Measurements from ENCODE around the gene GZF1.

GZF1 gene

GRCh38 chr20:23406880-23407279 is 44.9 kb downstream of the GZF1 start:
- H3K27ac ChIP-seq (ENCODE audit: low read length): no peak overlapping the region
- H3K4me1 ChIP-seq (ENCODE audit: control insufficient read depth, insufficient read depth, low read length): no peaks in the 10 kb centered on the region
- 100% methylated on average over 1 of the region's 1 CpG for WGBS (ENCODE audit: insufficient coverage, insufficient read length)
- no peaks in the 10 kb centered on the region for H3K9me3 ChIP-seq (ENCODE audit: control insufficient read depth, insufficient read depth, low read length)
- no peak for DNase-seq (ENCODE audit: low read depth, low spot score)
- no peaks in the 10 kb centered on the region for H3K36me3 ChIP-seq (ENCODE audit: control insufficient read depth, insufficient read depth, low read length)
- no peak overlapping the region for H3K4me3 ChIP-seq (ENCODE audit: low read length)
- H3K27me3 ChIP-seq (ENCODE audit: control insufficient read depth, insufficient read depth, low read length): no peaks in the 10 kb centered on the region

GRCh38 chr20:23407781-23408464 is 45.9 kb downstream of the GZF1 start:
- no peak overlapping the region for H3K4me3 ChIP-seq (ENCODE audit: low read length)
- no peaks in the 10 kb centered on the region for H3K4me1 ChIP-seq (ENCODE audit: control insufficient read depth, insufficient read depth, low read length)
- no peaks in the 10 kb centered on the region for H3K27me3 ChIP-seq (ENCODE audit: control insufficient read depth, insufficient read depth, low read length)
- no peaks in the 10 kb centered on the region for H3K36me3 ChIP-seq (ENCODE audit: control insufficient read depth, insufficient read depth, low read length)
- no peak overlapping the region for H3K27ac ChIP-seq (ENCODE audit: low read length)
- no CpG with 5 or more reads among the region's 2 CpGs for WGBS (ENCODE audit: insufficient coverage, insufficient read length)
- DNase-seq (ENCODE audit: low read depth, low spot score): no peak
- no peaks in the 10 kb centered on the region for H3K9me3 ChIP-seq (ENCODE audit: control insufficient read depth, insufficient read depth, low read length)

- Histone ChIP-seq H3K4me3 (ENCODE audit: low read length) (no peak overlapping the region), H3K4me1 (ENCODE audit: control insufficient read depth, insufficient read depth, low read length) (no peaks in the 10 kb centered on the region), H3K36me3 (ENCODE audit: control insufficient read depth, insufficient read depth, low read length) (no peaks in the 10 kb centered on the region), H3K9me3 (ENCODE audit: control insufficient read depth, insufficient read depth, low read length) (no peaks in the 10 kb centered on the region), H3K27ac (ENCODE audit: low read length) (no peak overlapping the region), H3K27me3 (ENCODE audit: control insufficient read depth, insufficient read depth, low read length) (no peaks in the 10 kb centered on the region)
- no peak for DNase-seq (ENCODE audit: low read depth, low spot score)
- no CpG with 5 or more reads among the region's 2 CpGs for WGBS (ENCODE audit: insufficient coverage, insufficient read length)
Measured at GRCh38 chr20:23408957-23409356, 47.0 kb downstream of the GZF1 start.

- Histone ChIP-seq H3K4me3 (ENCODE audit: low read length) (no peak overlapping the region), H3K9me3 (ENCODE audit: control insufficient read depth, insufficient read depth, low read length) (no peaks in the 10 kb centered on the region), H3K27ac (ENCODE audit: low read length) (no peak overlapping the region), H3K27me3 (ENCODE audit: control insufficient read depth, insufficient read depth, low read length) (no peaks in the 10 kb centered on the region), H3K4me1 (ENCODE audit: control insufficient read depth, insufficient read depth, low read length) (no peaks in the 10 kb centered on the region), H3K36me3 (ENCODE audit: control insufficient read depth, insufficient read depth, low read length) (no peaks in the 10 kb centered on the region)
- DNase-seq (ENCODE audit: low read depth, low spot score): no peak
- no CpG with 5 or more reads among the region's 3 CpGs for WGBS (ENCODE audit: insufficient coverage, insufficient read length)
Measured at GRCh38 chr20:23409800-23410199, 47.8 kb downstream of the GZF1 start.

- Histone ChIP-seq H3K4me1 (ENCODE audit: control insufficient read depth, insufficient read depth, low read length) (no peaks in the 10 kb centered on the region), H3K9me3 (ENCODE audit: control insufficient read depth, insufficient read depth, low read length) (no peaks in the 10 kb centered on the region), H3K4me3 (ENCODE audit: low read length) (no peak overlapping the region), H3K27me3 (ENCODE audit: control insufficient read depth, insufficient read depth, low read length) (no peaks in the 10 kb centered on the region), H3K36me3 (ENCODE audit: control insufficient read depth, insufficient read depth, low read length) (no peaks in the 10 kb centered on the region), H3K27ac (ENCODE audit: low read length) (no peak overlapping the region)
- WGBS (ENCODE audit: insufficient coverage, insufficient read length): no CpG with 5 or more reads among the region's 3 CpGs
- DNase-seq (ENCODE audit: low read depth, low spot score): no peak
Measured at GRCh38 chr20:23410916-23411695, 49.1 kb downstream of the GZF1 start.

GRCh38 chr20:23412026-23412425 is 50.0 kb downstream of the GZF1 start:
- Histone ChIP-seq H3K4me1 (ENCODE audit: control insufficient read depth, insufficient read depth, low read length) (no peaks in the 10 kb centered on the region), H3K27ac (ENCODE audit: low read length) (no peak overlapping the region), H3K27me3 (ENCODE audit: control insufficient read depth, insufficient read depth, low read length) (no peaks in the 10 kb centered on the region), H3K4me3 (ENCODE audit: low read length) (no peak overlapping the region), H3K9me3 (ENCODE audit: control insufficient read depth, insufficient read depth, low read length) (no peaks in the 10 kb centered on the region), H3K36me3 (ENCODE audit: control insufficient read depth, insufficient read depth, low read length) (no peaks in the 10 kb centered on the region)
- no CpG with 5 or more reads among the region's 1 CpG for WGBS (ENCODE audit: insufficient coverage, insufficient read length)
- DNase-seq (ENCODE audit: low read depth, low spot score): no peak

GRCh38 chr20:23413862-23414422 is 52.0 kb downstream of the GZF1 start:
- WGBS (ENCODE audit: insufficient coverage, insufficient read length): no CpG with 5 or more reads among the region's 3 CpGs
- DNase-seq (ENCODE audit: low read depth, low spot score): no peak
- no peaks in the 10 kb centered on the region for H3K27me3 ChIP-seq (ENCODE audit: control insufficient read depth, insufficient read depth, low read length)

GRCh38 chr20:23414526-23415188 is 52.7 kb downstream of the GZF1 start:
- H3K4me1 ChIP-seq (ENCODE audit: control insufficient read depth, insufficient read depth, low read length): no peaks in the 10 kb centered on the region
- no peaks in the 10 kb centered on the region for H3K36me3 ChIP-seq (ENCODE audit: control insufficient read depth, insufficient read depth, low read length)
- no peak overlapping the region for H3K4me3 ChIP-seq (ENCODE audit: low read length)
- no peaks in the 10 kb centered on the region for H3K27me3 ChIP-seq (ENCODE audit: control insufficient read depth, insufficient read depth, low read length)
- no peak for DNase-seq (ENCODE audit: low read depth, low spot score)
- H3K27ac ChIP-seq (ENCODE audit: low read length): no peak overlapping the region
- no CpG with 5 or more reads among the region's 1 CpG for WGBS (ENCODE audit: insufficient coverage, insufficient read length)
- H3K9me3 ChIP-seq (ENCODE audit: control insufficient read depth, insufficient read depth, low read length): no peaks in the 10 kb centered on the region

More at GRCh38 chr20:23413862-23414422, 52.0 kb downstream of the GZF1 start:
- no peak overlapping the region for H3K27ac ChIP-seq (ENCODE audit: low read length)
- H3K4me1 ChIP-seq (ENCODE audit: control insufficient read depth, insufficient read depth, low read length): no peaks in the 10 kb centered on the region
- no peaks in the 10 kb centered on the region for H3K36me3 ChIP-seq (ENCODE audit: control insufficient read depth, insufficient read depth, low read length)
- no peaks in the 10 kb centered on the region for H3K9me3 ChIP-seq (ENCODE audit: control insufficient read depth, insufficient read depth, low read length)
- H3K4me3 ChIP-seq (ENCODE audit: low read length): no peak overlapping the region

- H3K9me3 ChIP-seq (ENCODE audit: control insufficient read depth, insufficient read depth, low read length): no peaks in the 10 kb centered on the region
- no peak for DNase-seq (ENCODE audit: low read depth, low spot score)
- H3K27ac ChIP-seq (ENCODE audit: low read length): no peak overlapping the region
- H3K36me3 ChIP-seq (ENCODE audit: control insufficient read depth, insufficient read depth, low read length): no peaks in the 10 kb centered on the region
- H3K27me3 ChIP-seq (ENCODE audit: control insufficient read depth, insufficient read depth, low read length): no peaks in the 10 kb centered on the region
- H3K4me1 ChIP-seq (ENCODE audit: control insufficient read depth, insufficient read depth, low read length): no peaks in the 10 kb centered on the region; the same call in 1 of the 2 replicates
- no CpG with 5 or more reads among the region's 5 CpGs for WGBS (ENCODE audit: insufficient coverage, insufficient read length)
- no peak overlapping the region for H3K4me3 ChIP-seq (ENCODE audit: low read length)
Measured at GRCh38 chr20:23415555-23415954, 53.6 kb downstream of the GZF1 start.

GRCh38 chr20:23415959-23416583 is 54.1 kb downstream of the GZF1 start:
- Histone ChIP-seq H3K9me3 (ENCODE audit: control insufficient read depth, insufficient read depth, low read length) (no peaks in the 10 kb centered on the region), H3K4me3 (ENCODE audit: low read length) (no peak overlapping the region), H3K36me3 (ENCODE audit: control insufficient read depth, insufficient read depth, low read length) (no peaks in the 10 kb centered on the region), H3K4me1 (ENCODE audit: control insufficient read depth, insufficient read depth, low read length) (no peaks in the 10 kb centered on the region; the same call in 1 of the 2 replicates), H3K27ac (ENCODE audit: low read length) (no peak overlapping the region), H3K27me3 (ENCODE audit: control insufficient read depth, insufficient read depth, low read length) (no peaks in the 10 kb centered on the region)
- DNase-seq (ENCODE audit: low read depth, low spot score): no peak
- WGBS (ENCODE audit: insufficient coverage, insufficient read length): no CpG with 5 or more reads among the region's 6 CpGs

Measured in iPS DF 6.9 (cell line).